Omental fat pad (tissue), 4 donors: ENCODE data around the gene OGN. TPM values are rescaled to one million over a fixed set of nuclear protein-coding genes. Genes with fewer than 3 reads are reported as not detected.

Experiments
- ATAC-seq: fragments of 150-250 bp; one replicate; pipeline ENCODE4 v1.9.1; 2016; ENCODE audit warnings: mild to moderate bottlenecking, moderate library complexity; ENCODE audit not compliant: low FRiP score
- DNase-seq: peaks from one replicate; pipeline ENCODE4 v3.0.0-alpha.2; 2019; ENCODE audit warnings: low spot score
- CTCF ChIP-seq, 3 donors: fragments of 450-650 bp; IDR thresholded peaks; one replicate each; pipeline ENCODE4 v1.5.1; 2016 to 2017; ENCODE audit warnings: antibody characterized with exemption in 3 of 3, mild to moderate bottlenecking in 3 of 3, moderate library complexity in 2 of 3
- total RNA-seq, 4 donors: library from RNA; depleted of rRNA; stranded (reverse); fragments of >200 nt; gene quantifications; one replicate each; pipeline ENCODE4 v1.1.0, GENCODE V29; 2016

Gene OGN
- total RNA-seq, 4 donors from 2014 or later = 24.6 to 412 (median 114) TPM

DNA sequence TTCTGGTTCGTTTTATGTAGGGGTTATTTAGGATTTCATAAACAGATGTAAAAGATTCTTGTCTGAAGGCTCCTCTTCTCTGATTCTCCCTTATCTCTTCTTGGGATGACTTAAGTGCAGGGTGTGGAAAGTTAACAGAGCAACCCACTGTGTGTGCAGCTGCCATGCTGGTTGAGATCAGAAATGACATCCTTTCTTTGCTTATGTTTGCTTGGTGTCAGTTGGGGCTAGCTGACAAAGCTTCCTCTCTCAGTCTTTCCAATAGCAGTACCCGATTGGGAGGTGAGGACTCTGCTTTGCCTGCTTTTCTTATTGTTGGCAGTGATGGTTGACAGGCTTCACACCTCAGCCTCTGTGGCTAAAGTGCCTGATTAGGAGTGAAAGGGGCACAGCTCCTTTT, 26.5 kb downstream of the OGN start:
- DNase-seq (no peak), ATAC-seq (no peak)
- TF ChIP-seq CTCF (IDR thresholded peaks at IDR 0.05) = no peak

DNA sequence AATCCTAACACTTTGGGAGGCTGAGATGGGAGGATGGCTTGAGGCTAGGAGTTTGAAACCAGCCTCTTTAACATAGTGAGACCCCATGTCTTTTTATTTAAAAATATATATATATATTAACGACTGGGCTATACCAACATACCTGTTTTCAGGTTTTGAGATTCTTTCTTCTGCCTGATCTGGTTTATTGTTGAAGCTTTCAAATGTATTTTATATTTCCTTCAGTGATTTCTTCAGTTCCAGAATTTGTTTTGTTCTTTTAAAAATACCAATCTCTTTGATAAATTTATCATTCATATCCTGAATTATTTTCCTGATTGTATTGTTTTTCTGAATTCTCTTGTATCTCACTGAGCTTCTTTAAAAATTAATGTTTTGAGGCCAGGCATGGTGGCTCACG, 31.2 kb downstream of the OGN start:
- ATAC-seq (no peak), DNase-seq (no peak)
- no peak for TF ChIP-seq CTCF (IDR thresholded peaks at IDR 0.05)

- no peak for TF ChIP-seq CTCF (IDR thresholded peaks at IDR 0.05)
- ATAC-seq = no peak
Observed at GRCh38 chr9:92369075-92369474, 35.3 kb downstream of the OGN start.

GRCh38 chr9:92360083-92360482, 44.3 kb downstream of the OGN start:
- DNase-seq (no peak), ATAC-seq (no peak)
- TF ChIP-seq CTCF (IDR thresholded peaks at IDR 0.05) = no peak

More at GRCh38 chr9:92369075-92369474, 35.3 kb downstream of the OGN start:
- no peak for DNase-seq

DNA sequence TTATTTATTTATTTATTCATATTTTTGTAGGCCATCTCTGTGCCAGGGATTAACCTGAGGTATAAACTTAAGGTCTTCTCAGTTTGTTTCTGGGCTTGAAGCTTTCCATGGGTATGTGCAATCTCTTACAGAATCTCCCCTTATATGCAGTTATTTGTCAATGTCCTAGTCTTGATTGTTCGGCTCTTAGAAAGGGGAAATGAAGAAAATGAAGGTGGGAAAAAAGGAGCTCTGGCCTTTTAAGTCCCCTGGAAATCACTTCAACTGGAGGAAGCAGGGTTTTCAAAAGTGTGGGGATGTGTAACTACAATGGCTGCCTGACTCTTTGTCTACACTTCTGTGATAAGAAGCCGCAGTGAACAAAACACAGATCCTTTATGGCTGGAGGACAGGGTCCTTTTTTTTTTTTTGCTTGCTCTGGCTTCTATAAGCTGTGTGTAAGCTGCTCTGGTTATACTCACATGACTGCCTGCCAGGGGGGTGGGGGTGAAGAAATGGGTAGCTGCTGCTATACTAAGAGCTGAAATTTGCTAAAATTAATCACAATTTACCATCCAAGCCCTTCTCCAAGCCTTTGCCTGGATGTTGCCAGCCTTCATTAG, 44.9 kb downstream of the OGN start:
- TF ChIP-seq CTCF (IDR thresholded peaks at IDR 0.05) = no peak
- no peak for DNase-seq
- ATAC-seq = no peak

GRCh38 chr9:92353051-92353450, 51.3 kb downstream of the OGN start:
- TF ChIP-seq CTCF (IDR thresholded peaks at IDR 0.05) = no peak
- no peak for DNase-seq
- no peak for ATAC-seq

- ATAC-seq (no peak), DNase-seq (no peak)
- no peak for TF ChIP-seq CTCF (IDR thresholded peaks at IDR 0.05)
Observed at GRCh38 chr9:92350740-92351133, 53.6 kb downstream of the OGN start.
